MM.1S (cell line): ENCODE data around the gene PSMD8.

Experiments used
- EZH2 ChIP-seq: fragments of 300-600 bp; sonication (generic); optimal IDR thresholded peaks from 2 replicates; pipeline ENCODE3; 2017; ENCODE audit warnings: low read depth, mild to moderate bottlenecking, antibody characterized with exemption, low read length, mixed read lengths
- TF ChIP-seq, protein P1 (sequence below): fragments of 300-600 bp; sonication (generic); IDR thresholded peaks from 2 replicates; pipeline ENCODE4 v1.5.1; 2016; ENCODE audit warnings: antibody characterized with exemption, low read length, mixed read lengths

DNA sequence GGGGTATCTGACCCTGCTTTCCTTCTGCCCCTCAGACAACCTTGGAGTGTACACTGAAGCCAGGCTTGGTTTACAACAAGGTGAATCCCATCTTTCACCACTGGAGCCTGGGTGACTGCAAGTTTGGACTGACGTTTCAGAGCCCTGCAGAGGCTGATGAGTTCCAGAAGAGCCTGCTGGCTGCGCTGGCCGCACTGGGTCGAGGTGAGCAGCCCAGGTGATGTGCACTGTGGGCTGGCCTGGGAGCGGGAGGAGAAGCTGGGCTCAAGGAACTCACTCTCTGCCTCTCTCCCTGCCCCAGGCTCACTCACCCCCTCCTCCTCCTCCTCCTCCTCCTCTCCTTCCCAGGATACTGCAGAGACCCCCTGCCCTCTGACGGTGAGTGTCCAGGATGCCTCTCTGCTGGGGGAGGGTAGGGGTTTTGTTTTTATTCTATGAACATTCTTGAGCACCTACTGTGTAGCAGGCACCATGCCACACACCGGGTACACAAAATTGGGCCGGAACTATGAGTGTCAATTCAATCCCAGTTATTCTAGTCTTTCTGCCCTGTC lies 17.6 kb downstream of the PSMD8 start:
- TF ChIP-seq, protein P1, sequence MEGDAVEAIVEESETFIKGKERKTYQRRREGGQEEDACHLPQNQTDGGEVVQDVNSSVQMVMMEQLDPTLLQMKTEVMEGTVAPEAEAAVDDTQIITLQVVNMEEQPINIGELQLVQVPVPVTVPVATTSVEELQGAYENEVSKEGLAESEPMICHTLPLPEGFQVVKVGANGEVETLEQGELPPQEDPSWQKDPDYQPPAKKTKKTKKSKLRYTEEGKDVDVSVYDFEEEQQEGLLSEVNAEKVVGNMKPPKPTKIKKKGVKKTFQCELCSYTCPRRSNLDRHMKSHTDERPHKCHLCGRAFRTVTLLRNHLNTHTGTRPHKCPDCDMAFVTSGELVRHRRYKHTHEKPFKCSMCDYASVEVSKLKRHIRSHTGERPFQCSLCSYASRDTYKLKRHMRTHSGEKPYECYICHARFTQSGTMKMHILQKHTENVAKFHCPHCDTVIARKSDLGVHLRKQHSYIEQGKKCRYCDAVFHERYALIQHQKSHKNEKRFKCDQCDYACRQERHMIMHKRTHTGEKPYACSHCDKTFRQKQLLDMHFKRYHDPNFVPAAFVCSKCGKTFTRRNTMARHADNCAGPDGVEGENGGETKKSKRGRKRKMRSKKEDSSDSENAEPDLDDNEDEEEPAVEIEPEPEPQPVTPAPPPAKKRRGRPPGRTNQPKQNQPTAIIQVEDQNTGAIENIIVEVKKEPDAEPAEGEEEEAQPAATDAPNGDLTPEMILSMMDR, result no peak
- no peak for TF ChIP-seq EZH2
